Fibroblast of upper back skin (primary cell): ENCODE data around the gene OAS1.
A peak's percentile ranks its signal among the peaks of the same experiment; 100 is the strongest.
"Not testable (repeated sequence)": the region's sequence is repeated elsewhere in the genome, so short reads cannot be mapped to it uniquely, and the experiment has no call there.

ENCODE experiments used
- DNase-seq: peaks from one replicate; pipeline ENCODE4 v3.0.0-alpha.2; 2013

Gene OAS1

GRCh38 chr12:112900298-112901145 lies 6.2 kb upstream of the OAS1 start:
- DNase-seq, result peak; percentile 19

DNA sequence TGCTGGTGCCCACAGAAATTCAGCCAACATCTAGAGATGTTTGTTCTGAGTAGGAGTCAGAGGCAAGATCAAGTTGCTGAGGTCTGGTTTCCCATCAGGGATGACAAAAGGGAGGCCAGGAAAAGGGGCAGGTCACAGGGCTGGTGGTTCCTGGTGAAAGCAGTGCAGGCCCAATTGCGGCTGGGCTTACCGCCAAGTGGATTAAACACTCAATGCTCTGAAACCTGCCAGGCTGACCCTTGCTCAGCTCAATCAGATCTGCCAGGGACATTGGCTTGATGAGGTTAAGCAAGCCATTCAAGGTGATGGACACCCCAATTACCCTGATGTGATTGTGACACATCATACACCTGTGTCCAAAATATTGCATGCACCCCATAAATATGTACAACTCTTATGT lies 5.5 kb upstream of the OAS1 start:
- no peak for DNase-seq

DNA sequence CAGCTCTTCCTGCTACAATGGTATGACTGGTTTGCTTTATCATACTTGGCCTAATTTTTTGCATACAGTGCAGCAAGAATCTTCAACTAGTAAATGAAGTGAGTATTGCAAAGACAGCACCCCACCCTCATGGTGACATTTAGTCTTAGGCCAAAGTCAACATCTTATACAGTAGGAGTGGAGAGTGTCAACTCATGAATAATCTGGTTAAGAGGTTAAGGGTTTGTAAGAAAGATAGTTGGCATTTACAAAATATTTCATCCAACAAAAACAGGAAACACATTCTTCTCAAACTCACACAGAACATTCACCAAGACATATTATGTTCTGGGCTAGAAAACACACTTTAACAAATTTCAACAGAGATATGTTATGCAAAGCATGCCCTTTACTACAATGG lies 2.2 kb upstream of the OAS1 start:
- DNase-seq, result peak; percentile 12

DNA sequence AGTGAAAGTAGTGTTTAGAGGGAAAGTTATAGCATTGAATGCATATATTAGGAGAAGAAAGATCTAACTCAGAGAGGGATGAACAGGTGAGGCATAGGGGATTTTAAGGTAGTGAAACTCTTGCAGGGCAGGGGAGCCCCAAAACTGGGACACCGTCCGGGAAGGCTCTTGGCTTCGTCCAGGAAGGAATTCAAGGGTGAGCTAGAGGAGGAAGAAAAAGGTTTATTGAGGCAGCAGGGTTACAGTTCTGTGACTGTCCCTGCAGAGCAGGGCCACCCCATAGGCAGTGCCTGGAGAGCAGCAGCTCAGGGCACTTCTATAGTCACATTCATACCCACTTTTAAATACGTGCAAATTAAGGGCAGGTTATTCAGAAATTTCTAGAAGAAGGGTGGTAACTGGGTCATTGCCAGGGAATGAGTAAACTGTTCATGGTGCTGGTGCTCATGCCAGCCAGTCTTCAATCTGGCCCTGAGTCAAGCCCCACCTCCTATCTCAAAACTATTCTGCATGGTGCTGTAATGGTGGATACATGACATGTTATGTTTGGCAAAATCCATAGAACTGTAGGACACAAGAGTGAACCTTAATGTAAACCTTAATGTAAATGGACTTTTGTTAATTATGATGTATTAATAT lies 1.2 kb upstream of the OAS1 start:
- DNase-seq, result no peak

DNA sequence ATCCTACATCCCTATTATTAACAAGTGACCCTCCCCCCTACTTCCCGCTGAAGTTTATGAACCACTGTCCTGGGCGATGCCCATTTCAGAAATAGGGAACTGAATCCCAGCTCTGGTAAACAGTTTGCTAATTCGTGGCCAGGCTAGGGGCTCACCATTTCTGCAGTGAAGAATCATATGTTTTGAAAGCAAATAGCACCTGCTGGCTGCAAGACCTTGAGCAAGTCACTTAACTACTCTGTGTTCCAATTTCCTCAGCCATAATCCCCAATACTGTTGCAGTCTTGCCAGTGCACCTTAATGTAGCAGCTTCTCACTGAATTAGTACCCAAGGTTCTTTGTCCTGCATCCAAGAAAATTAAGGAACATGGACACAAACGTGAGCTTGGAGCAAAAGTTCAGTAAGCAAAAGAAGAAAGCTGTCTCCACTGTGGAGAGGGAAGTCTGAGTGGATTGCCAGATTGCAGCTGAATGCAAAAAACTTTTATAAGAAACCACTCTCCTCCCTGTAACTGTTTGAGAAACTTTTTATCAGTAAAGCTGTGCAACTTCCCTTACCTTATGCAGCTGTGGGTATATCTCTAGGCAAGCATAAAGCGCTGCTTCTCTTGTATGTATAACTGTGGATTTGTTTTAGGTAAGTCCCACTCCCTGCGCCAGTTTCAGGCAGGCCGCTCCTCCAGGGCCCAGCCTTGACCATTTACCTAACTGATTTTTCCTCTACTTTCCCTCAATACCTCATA lies 824 bp downstream of the OAS1 start:
- no peak for DNase-seq

GRCh38 chr12:112908548-112908947 lies 1.8 kb downstream of the OAS1 start:
- no peak for DNase-seq

DNA sequence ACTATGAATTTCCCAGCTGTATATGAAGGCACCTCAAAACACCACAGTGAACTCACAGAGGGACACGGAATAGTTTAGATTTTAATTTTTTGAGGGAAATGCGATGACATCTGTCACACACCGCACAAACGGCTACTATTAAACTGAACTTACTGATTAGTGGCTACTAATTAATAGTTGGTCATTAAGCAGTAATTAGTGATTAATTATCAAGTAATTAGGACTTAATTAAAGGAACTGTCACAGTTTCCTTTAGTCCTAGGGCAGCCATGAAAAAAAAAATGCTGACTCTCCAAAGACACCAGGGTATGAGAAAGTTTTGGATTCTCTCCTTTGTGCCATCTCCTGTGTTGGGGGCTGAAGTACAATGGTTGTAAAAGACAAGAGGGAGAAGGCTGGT lies 2.9 kb downstream of the OAS1 start:
- no peak for DNase-seq

DNA sequence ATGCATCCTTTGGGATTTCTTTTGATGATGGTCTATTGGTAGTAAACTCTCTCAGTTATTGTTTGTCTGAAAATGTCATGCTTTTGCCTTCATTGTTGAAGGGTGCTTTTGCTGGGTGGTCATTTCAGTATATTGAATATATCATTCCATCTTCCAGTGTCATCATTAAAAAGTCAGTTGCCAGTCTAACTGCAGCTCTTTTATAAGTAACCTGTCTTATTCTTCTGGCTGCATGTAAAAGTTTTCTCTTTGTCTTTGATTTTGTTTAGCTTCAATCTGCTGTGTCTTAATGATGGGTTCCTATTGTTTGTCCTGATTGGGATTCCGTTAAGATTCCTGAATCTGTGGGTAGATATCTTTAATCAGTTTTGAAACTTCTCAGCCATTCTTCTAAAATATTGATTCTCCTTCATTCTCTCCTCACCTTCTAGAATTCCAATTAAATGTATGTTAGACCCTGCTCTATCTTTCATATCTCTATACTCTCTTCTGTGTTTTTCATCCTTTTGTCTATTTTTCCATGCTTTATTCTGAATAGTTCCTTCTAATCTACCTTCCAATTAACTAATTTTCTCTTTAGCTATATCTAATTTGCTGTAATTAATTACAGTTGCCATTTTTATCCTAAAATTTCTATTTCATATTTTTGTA lies 6.4 kb downstream of the OAS1 start:
- DNase-seq, result no peak

GRCh38 chr12:112913888-112914287 lies 7.1 kb downstream of the OAS1 start:
- DNase-seq, result not testable (repeated sequence)

- DNase-seq, result no peak
Measured at GRCh38 chr12:112916270-112916669, 9.5 kb downstream of the OAS1 start.

DNA sequence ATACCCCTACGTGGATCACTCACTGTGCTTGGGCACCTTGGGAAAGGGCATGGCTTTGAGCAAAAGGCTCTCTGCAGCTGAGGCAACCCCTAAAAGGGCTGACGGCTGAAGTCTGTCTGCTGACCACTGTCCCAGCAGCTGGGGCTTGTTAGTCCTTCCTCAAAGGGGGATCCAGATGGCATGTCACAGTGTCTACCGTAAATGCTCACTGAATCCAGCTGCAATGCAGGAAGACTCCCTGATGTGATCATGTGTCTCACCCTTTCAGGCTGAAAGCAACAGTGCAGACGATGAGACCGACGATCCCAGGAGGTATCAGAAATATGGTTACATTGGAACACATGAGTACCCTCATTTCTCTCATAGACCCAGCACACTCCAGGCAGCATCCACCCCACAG lies 12.4 kb downstream of the OAS1 start:
- no peak for DNase-seq

DNA sequence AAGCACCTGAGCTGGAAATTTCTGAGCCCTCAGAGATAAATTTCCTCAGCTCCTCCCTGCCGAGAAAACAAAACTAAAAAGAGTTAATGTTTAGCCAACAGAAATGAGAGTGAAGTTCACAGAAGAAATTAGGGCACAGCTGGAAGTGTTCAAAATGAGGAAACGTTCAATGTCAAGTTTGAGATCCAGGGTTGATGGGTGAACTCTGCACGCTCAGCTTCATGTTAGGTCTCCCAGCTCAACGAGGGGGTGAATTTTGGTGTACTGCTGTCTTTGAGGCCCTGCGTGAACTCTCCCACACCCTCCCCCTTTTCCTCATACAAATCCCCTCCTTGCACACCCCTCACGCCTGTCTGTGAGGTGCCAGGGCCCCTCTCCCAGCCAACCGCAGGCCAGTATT lies 18.2 kb downstream of the OAS1 start:
- no peak for DNase-seq

GRCh38 chr12:112926416-112927033 lies 19.8 kb downstream of the OAS1 start:
- DNase-seq, result not testable (repeated sequence)

DNA sequence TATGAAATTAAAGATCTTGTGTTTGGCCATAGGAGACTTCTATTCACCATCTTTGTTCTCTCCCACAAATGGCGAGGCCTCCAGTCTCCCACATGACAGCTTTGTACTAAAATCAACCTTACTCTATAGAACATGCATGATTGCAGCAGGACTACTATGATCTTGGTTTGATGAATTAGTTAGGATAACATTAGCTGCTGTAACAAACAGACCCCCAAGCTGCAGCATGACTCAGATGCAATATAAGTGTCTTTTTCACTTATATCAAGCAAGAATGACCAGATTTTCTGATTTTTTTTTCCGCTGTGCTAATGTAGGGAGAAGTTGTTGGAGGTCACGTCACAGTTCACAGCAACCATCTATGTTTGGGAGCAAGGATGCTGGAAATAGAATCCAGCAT lies 20.7 kb downstream of the OAS1 start:
- no peak for DNase-seq

DNA sequence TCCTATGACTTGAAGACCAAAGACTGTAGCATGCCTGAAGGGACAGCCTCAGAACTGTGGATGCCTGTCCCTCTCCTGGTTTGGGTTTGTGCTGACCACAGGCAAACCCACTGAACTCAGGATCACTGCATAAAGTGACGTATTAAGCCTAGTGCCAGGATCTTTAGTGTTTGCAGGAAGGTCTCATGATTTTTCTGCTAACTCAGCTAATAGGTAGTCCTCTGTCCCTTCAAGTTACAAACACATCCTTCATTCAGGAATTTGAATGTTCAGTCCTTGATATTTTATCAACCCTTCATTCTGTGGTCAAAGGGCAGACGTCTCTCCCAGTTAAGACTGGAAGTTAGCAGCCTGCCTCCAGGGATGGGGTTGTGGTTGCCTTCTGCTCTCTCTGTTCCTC lies 21.2 kb downstream of the OAS1 start:
- no peak for DNase-seq

- DNase-seq, result no peak
Measured at GRCh38 chr12:112928978-112929377, 22.2 kb downstream of the OAS1 start.

GRCh38 chr12:112929715-112930114 lies 23.0 kb downstream of the OAS1 start:
- no peak for DNase-seq

DNA sequence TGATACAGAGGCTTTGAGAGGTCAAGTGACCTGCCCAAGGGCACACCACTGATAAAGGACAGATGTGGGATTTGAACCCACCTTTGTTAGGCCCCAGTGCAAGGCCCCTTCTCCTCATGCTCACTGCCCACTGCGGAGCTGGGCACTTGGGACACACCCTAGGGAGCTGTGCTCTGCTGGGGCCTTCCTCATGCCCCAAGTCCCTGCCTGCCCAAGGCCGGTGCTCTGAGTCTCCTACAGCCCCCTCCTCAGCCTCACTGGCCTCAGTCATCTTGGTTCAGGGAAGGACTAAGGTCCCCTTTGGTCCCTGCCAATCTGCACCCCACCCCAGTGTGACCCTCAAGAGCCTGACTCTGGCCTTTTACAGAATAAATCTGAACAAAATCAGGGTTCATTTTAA lies 23.6 kb downstream of the OAS1 start:
- DNase-seq, result no peak

- DNase-seq, result no peak
Measured at GRCh38 chr12:112932485-112933128, 25.8 kb downstream of the OAS1 start.

GRCh38 chr12:112933129-112933505 lies 26.4 kb downstream of the OAS1 start:
- DNase-seq, result no peak

DNA sequence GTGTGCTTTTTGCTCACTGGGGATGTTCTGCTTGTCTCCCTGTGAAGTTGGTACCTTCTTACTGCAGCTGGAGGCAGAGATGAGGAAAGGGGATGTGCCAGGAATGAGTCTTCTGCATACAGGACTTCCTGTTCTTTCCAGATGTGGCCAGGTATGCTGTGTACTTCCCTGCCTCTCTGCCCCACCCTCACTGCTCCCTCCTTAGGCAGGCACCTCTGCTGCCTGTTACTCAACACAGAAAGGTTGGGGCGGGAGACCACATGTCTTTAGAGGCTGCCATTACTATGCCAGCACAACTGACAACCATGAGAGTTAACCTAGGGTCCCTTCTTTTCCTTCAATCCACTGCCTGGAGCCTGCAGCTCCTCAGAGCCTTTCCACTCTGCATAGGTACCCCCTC lies 29.5 kb downstream of the OAS1 start:
- DNase-seq, result no peak

- DNase-seq, result no peak
Measured at GRCh38 chr12:112936927-112937326, 30.2 kb downstream of the OAS1 start.
